Measurements from ENCODE around the gene MPIG6B.

MPIG6B gene, protein sequence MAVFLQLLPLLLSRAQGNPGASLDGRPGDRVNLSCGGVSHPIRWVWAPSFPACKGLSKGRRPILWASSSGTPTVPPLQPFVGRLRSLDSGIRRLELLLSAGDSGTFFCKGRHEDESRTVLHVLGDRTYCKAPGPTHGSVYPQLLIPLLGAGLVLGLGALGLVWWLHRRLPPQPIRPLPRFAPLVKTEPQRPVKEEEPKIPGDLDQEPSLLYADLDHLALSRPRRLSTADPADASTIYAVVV

DNA sequence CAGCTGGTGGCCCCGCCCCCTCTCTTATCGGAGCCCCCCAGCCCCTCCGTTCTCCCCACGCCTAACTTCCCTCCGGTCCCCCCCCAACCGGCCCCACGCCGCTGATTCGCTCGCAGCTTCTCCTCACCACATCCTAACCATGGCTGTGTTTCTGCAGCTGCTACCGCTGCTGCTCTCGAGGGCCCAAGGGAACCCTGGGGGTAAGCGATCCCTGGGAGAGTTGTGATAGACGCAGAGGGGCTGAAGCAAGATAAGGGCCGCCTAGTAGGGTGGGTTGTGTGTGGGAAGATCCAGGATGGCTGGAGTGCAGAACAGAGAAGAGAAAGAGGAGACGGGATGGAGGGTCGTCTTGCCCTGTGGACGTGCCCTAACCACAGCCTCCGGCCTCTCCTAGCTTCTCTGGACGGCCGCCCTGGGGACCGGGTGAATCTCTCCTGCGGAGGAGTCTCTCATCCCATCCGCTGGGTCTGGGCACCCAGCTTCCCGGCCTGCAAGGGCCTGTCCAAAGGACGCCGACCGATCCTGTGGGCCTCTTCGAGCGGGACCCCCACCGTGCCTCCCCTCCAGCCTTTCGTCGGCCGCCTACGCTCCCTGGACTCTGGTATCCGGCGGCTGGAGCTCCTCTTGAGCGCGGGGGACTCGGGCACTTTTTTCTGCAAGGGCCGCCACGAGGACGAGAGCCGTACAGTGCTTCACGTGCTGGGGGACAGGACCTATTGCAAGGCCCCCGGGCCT, at the start of gene MPIG6B:
Gene MPIG6B, plus strand, starts transcription at position 129 of the 735 bp plus-strand sequence. Its CDS starts 11 bp downstream, at position 140.
- DNase-seq = no peak

DNA sequence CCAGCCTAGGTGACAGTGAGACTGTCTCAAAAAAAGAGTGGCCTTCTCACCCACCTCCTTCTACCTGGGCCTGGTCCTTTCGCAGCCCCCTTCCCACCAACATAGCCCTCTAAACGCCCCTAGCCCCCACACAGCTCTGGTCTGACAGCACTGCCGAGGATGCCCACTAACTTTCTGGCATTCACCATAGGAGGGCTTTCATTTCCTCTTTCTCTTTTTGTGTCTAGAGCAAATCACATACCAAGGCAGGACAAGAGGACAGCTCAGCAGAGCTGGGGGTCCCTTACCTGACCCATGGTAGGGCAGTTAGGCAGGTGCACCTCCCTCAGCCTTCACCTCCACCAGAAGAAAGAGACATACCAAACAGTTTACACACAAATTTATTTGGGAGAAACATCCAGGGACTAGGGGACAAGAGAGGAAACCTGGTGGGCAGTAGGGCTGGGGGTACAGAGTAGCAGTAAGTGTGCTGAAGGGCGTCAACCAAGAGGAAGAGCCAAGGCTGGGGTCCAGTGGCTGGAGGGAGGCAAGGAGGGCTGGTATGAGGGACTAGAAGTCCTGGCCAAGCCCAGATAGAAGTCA, 46.8 kb upstream of the MPIG6B start:
- no peak for DNase-seq

DNA sequence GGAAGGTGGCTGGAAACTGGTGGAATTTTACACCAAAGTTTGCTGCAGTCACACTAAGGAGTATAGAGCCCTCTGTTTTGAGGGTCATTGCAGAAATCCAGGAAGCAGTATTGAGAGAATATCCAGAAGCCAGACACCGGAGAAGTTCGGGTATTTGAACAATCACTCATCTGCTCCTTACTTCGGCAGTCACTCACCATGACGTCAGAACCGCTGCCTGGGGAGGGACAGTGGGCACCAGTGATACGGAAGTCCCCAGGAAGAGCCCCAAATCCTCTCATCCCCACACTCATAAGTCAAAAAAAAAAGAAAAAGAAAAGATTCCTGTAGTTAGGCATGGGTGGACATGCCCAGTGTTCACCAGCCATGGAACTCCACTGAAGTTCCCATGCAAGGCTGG, 46.3 kb upstream of the MPIG6B start:
- DNase-seq = no peak

DNA sequence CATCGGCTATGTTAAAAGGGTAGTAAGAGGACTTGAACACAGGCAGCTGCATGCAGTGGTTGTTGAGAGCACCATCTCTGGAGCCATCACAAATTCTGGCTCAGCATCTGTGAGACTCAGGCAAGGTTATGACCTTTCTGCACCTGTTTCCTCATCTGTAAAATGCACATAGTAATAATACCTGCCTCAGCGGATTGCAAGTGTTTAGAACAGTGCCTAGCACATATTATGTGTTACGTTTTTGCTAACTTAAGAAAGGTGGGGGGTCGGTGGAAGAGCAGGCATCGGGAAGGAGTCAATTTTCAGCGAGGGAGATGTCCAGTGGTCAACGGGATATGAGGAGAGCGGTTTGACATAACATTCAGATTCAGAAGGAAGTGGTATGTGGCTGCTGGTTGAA, 45.2 kb upstream of the MPIG6B start:
- DNase-seq = no peak

DNA sequence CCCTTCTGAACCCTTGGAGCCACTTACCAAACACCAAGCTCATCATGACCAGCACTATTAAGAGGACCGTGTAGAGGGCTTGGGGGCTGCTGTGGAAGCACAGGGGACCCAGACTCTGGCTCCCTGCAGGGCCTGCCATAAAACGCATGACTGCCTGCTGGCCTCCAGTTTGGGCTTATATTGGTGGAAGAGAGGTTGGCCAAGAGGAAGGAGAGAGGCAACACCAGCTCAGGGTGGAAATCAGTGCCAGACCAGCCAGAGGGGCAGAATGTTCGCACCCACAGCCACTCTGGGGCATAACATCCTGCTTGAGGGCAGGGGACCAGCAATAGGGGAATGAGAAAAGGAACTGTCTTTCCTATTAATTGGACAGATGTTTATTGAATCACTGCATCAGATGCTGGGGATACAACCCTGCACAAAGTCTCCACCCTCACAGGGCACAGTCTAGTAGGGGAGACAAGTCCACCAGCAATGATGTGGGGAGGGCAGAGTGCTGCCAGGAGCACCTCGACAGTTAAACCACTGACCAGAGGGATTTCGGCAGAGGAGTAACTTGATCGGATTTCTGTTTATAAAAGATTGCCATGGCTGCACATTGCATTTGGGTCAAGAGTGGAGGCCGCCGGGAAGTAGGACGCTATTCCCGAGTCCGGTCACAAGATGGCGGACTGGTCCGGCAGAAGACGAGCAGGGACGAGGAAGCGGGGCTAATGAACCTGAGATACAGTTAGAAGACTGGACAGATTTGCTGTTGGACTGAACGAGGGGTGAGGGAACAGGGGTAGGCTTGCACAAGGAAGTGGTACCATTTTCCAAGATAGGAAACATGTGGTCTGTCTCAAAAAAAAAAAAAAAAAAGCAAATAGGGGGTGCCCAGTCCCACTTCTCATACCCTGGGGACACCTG, 42.7 kb upstream of the MPIG6B start, which contains the start of gene LY6G5C:
Gene LY6G5C, minus strand, starts transcription at position 842 of the 909 bp plus-strand sequence. Its CDS starts 694 bp downstream, at position 148.
- peak; percentile 85 for DNase-seq

DNA sequence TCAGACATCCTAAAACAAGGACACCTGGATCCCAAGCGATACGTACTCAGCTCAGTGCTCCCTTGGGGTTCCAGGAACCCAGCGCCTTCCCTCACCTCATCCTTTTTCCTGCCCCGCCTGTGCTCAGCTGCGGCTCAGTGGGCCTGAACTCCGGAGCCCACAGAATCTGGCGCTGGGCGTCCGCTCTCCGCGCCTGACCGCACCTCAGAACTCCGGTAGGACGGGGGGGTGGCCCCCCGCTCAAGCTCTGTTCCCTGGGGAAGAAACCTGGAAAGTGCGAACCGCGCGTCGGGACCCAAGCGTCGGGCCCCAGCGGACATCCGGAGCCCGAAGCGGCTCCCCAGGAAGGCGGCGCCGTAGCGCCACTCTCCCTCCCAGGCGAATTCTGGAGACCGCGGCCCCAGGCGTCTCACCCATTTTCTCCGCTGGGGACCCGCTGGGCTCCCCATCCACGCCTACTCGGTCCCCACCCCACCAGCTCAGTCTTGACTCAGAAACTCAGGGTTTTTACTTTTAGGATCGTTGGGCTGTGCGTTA, 42.0 kb upstream of the MPIG6B start:
- no peak for DNase-seq

DNA sequence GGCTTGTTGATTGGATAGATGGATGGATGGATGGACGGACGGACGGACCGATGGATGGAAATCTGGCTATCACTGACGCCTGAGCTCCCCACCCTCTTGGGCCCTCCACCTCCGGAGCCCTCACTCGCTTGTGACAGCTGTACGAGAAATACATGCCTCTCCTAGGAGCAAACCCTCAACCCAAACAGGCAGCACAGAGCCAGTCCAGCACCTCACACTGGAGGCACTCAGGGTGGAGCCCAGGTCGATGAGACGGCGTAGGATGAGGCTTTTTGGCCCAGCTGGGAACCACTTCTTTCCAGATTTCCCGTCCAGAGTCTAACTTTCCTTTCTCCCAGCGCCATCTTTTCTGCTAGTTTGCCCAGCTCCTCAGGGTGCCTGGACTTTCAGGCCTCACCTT, 39.6 kb upstream of the MPIG6B start:
- DNase-seq = no peak

DNA sequence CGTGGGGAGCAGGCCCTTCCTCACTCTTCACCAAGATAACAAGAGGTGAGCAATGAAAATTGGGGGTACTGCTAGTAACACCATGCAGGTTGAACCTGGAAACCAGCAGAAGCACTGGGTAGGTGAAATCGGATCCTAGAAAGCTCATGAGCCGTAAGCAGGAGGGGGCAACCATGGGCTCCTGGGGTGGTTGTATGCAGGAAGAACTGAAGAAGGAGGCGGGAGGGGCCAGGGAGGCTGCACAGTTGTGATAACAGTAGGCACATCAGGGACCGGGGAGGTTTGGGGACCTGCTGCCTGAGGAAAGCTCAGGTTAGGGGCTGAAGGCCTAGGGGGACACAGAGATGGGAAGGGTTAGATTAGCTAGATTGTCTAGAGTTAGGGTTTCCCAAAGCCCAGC, 36.7 kb upstream of the MPIG6B start:
- no peak for DNase-seq

DNA sequence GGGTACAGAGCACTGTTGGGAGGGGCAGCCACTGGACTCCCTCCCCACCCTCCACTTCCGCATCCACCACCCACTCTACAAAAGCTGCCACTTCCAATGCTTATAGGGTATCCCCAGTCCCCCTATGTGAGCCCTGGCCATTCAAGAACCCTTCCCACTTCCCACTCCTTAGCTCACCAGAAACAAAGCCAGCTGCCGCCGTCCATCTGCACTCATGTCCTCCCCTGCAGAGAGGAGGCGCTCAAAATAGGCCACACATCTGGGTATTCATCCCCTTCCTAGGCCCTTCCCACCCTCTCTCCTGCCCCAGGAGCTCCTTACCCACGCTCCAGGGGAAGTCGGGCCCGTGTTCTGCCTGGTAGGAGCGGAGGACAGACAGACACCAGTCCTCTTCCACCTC, 35.9 kb upstream of the MPIG6B start:
- DNase-seq = no peak

DNA sequence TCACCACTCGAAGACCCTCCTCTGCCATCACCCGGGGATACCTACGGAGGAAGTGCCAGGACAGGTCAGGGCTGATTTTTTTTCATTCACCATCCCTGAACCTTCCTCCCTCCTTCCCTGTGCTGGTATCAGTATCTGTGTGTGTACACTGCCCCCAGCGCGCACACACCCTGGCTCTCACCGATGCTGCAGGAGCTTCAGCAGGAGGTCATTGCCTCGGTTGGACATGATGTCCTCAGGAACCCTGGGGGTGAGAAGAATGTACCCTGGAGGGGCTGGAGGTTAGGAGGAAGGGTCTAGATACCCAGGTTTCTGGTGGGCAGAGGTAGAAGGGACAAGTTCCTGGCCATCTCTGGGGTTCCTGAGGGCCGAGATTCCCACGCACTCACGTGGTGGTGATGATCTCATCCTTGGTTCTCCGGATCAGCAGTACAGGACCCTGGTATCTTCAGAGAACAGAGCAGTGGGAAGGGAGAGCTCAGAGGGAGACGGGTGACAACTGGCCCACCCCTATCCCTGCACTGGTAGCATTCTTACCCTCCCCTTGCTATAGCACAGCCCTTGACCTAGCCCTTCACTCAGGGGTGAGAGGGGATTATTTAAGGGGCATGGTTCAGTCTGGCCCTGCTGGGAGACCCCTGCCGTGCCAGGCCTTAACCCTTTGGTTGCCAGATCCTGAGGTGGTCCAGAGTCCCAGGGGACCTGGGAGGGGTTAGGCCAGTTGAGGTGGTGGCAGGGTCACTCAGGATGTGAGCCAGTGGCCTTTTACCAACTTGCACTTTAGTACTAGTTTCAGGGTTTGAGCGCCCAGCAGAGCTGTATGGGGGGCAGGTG, 35.1 kb upstream of the MPIG6B start:
- DNase-seq = no peak

DNA sequence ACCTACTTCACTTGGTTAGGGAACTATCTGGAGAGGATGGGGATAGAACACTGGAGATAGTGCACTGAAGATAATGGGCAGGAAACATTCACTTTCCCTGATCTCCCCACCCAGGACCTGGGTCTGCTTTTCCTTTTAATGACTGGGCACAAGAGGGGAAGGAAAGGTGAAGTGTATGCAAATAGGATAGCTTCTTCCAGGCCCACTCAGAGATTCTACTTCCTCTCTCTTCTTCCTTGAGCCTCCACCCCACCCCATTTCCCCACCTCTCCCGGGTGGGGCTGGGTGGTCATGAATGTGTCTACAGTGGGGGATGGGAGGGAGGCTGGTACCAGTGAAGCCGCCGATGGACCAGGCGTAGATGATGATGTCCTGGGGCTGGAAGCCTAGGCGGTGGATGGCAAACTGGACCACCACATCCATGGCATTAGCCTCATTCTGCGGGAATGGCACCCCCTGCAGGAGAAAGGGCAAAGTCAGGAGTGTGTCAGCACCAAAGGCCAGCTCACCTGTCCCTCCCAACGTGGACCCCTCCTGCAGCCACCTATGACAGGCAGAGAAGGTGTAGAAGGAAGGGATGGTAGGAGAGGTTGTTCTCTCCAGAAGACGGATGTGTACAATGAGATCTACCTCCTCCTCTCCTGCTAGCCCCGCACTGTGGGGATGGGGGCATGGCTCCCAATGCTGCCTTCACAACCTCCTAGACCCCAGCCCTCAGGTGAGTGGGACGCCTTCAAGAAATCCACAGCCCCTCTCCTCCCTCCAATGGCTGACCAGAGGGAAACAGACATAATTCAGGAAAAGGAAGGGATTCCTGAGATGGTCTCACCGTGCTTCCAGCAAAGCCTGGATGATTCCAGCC, 33.7 kb upstream of the MPIG6B start:
- DNase-seq = no peak

DNA sequence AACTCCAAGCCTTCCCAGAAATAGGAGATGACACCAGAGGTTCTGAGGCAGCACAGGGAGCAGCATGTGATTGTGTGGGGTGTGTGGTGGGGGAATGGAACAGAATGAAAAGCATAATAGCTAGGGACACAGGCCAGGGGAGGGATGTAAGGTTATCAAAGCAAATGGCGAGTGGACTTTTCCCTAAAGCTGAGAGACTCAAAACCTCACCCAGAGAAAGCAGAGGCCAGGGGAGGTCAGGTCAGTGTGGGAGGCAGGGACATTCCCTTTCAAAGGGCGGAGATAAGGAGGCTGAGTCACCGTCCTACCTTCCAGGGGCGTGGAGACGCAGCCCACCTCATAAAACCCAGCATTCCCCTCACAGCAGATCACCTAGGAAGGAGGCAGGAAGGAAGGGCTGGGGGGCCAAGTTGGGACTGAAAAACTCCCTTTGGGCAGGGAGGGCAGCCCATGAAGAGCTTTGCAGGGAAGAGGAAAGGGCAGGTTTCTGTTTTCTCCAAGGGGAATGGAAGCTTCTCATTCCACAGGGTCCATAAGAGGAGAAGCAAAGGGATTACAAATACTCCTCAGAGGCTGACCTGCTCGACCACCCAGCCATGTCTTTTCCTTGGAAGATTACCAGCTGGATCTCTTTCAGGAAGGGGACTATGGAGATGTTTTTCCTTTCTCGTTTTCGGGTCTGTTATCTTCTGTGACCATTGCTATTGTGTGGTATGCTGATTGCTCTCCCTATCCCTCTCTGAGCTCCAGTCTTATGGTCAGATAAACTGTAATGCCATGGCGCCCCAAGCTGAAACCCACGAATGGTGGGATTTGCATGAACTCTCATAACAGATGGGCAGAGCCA, 32.7 kb upstream of the MPIG6B start:
- no peak for DNase-seq

DNA sequence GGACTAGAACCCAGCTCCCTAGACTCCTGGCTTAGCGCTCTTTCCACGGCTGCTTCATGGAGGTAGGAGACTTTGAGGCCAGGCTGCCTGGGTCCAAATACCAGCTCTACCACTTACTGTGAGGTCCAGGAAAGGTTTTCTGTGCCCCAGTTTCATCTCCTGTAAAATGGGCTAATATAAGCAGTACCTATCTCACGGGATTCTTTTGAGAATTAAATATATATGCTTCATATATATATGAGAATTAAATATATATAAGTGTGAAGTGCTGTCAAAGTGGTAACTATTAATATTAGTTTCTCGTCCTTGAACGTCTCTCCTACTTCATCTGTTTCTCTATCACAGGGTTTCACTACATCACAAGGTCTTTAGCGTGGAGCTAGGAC, 32.1 kb upstream of the MPIG6B start:
- DNase-seq = no peak

DNA sequence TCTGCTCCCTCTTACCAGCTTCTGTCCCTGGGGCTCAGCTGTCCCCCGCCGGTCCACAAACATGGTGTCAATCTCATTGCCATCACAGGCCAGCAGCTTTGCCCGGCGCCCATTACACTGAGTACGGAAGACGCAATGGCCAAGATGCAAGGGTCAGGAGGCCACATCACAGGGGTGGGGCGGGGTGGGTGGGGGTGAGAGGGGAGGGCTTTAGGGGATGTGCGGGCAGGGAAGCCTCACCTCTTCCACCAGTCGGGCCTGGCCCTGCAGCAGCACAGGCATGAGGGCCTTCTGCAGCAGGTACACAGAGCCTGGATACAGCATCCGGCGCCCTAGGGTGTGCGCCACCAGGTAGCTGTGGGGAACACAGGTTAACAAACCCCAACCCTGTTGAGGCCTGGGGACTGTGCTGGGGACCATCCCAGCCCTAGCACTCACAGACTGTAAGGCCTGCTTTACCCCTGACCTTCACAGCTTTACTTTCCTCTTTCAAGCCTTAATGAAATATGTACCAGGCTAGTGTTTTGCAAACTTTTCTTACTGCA, 31.5 kb upstream of the MPIG6B start:
- no peak for DNase-seq

DNA sequence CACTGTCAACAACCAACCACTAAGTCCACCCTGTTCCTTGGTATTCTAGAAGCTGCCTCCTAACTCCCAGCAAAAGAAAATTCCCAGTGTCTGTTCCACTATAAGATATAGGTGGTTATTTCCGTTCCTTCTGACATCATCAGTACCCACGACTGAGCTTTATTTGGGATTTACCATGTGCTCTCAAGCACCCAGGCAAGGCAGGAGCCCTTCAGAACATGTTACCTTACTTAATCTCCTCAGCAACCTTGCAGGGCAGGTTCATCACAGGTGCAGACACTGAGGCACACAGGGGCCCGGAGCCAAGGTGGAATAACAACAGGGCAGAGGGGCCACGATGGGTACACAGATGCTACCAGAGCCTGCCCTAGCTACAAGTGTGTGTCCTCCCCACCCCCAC, 30.8 kb upstream of the MPIG6B start:
- no peak for DNase-seq

DNA sequence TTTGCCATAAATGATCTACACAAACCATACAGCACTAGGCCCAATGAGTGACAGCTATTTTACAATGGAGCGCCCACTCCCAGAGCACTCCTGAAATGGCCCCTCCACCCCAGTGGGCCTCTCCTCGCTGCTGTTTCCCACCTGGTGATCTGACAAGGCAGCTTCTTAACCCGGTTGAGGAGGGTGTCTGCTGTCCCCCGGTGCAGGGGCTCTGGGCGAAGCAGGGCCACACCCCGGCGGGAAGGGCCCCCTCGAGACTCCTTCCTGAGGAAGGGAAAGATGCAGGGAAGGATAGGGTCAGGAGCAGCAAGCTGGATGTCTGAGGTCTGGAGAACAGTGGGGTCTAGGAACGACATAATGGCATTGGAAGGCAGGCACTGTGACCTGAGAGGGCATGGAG, 30.3 kb upstream of the MPIG6B start:
- DNase-seq = no peak

DNA sequence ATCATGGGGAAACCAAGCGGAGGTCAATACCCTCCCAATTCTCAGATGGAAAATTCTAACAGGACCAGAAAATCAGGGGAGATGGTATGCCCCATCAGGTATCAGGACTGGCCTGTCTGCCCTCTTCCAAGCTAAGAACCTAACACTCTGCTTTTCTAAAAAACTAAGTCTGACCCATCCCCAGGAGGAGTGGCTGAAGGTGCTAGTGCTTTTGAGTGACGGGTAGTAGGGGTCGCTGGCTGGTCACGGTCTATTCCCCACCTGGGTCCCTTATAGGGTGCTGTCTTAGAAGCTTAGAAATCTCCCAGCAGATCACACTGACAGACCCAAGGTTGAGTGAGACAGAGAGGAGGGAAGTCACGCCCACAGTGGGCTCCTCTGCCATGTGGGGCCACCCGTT, 29.6 kb upstream of the MPIG6B start:
- DNase-seq = no peak

DNA sequence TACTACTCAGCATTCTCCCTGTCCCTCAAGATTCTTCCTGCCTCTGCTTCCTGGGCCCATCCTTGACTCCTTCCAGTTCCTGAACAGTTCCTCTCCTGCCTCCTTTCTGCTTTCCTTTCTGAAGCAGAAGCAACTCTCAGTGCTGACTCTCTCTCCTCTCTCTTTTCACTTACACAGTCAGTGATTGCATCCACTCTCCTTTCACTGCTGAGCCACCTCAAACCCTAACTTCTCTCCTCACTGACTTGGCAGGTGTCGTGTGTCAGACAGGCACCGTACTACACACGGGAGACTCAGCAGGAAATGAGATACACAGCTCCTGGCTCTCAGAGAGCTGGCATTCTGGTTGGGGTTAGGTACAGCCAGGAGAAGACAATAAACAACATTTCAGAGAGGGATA, 25.6 kb upstream of the MPIG6B start:
- DNase-seq = no peak

DNA sequence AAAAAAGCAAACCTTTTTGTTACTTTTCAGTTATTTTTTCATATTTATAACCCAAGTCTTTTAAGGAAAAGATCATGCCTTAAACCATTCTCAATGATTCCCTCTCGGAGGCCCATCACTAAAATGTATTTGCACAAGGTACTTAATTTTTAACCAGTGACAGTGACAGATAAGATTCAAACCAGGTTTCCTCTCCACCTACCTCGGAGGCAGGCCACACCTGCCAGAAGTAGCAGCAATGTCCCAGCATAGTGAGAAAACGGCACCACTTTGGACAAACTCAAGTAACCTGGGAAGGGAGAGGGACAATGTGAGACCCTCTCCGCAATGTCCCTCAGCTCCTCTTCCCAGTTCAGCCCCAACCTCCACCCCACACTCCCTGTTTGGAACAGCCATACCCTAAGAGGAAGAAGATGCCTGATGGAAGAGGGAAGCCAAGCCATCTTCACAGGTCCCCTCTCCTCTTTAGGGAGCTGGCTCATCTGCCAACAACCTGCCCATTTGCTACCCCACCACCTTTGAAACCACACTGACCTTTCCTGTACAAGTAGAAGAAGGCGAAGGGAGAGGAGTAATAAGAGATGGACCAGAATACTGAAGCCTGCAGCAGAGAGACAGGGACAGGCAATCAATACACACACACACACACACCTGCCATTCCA, 22.3 kb upstream of the MPIG6B start:
- DNase-seq = no peak
